GM12878 (cell line): ENCODE results near the gene TFDP1. TPM values are rescaled to one million over a fixed set of nuclear protein-coding genes. Genes with fewer than 3 reads are reported as not detected.

Experiments
- ATAC-seq: fragments of 200-7000 bp; cut with Tn5 transposase; 3 replicates; pipeline ENCODE4 v1.9.1; 2020; ENCODE audit warnings: mild to moderate bottlenecking, moderate library complexity
- BruUV-seq: library from RNA; stranded (reverse); fragments of 400-500 nt; replicated peaks from 2 replicates; lab custom pipeline; 2021; lab: Mats Ljungman, UMichigan
- CTCF ChIA-PET: fragments of 300-600 bp; sonication (Branson Sonifier 250); formaldehyde crosslinking; extraction: SDS; loops from one replicate; lab custom pipeline; 2021; ENCODE audit warnings: inconsistent platforms; lab: Yijun Ruan, JAX
- POLR2A ChIA-PET: fragments of 350-600 bp; formaldehyde crosslinking; extraction: SDS; loops from one replicate; lab custom pipeline; 2021; ENCODE audit warnings: inconsistent platforms; lab: Charles Lee
- RAD21 ChIA-PET: fragments of 300-600 bp; sonication (Branson Sonifier 250); formaldehyde crosslinking; loops from one replicate; lab custom pipeline; 2023; ENCODE audit warnings: antibody characterized with exemption; ENCODE audit not compliant: unreplicated experiment; lab: Charles Lee
- SMC1A ChIA-PET: fragments of 300-600 bp; sonication (Branson Sonifier 250); formaldehyde crosslinking; loops from one replicate; lab custom pipeline; 2023; ENCODE audit not compliant: unreplicated experiment, uncharacterized antibody; lab: Charles Lee
- DNase-seq: peaks from one replicate; pipeline ENCODE4 v3.0.0-alpha.2; 2011; ENCODE audit warnings: low read depth, low spot score
- FAIRE-seq: peaks from 3 replicates; lab custom pipeline; 2011; peaks lifted over from hg19 to GRCh38; lab: Jason Lieb, UNC
- H2AFZ ChIP-seq: 2 replicates; pipeline ENCODE4 v1.6.0; 2011; ENCODE audit warnings: low read depth, low read length, control low read depth; ENCODE audit not compliant: control insufficient read depth
- H3K27ac ChIP-seq: 2 replicates; pipeline ENCODE4 v1.5.1; 2011; ENCODE audit warnings: control low read depth; ENCODE audit not compliant: control insufficient read depth, insufficient read depth
- H3K27me3 ChIP-seq, 2 experiments: replicated peaks in 1 of 2; 2 replicates each; pipeline versions ENCODE4 v1.6.0 to v1.6.1; 2011; ENCODE audit warnings: low read length in 1 of 2; ENCODE audit not compliant: control insufficient read depth in 2 of 2, insufficient read depth in 2 of 2
- H3K36me3 ChIP-seq, 2 experiments: 2 replicates each; pipeline ENCODE4 v1.5.1; 2011; ENCODE audit warnings: low read length in 1 of 2; ENCODE audit not compliant: control insufficient read depth in 2 of 2, insufficient read depth in 2 of 2
- H3K4me1 ChIP-seq: 2 replicates; pipeline ENCODE4 v1.6.1; 2011; ENCODE audit warnings: mild to moderate bottlenecking, low read length, moderate library complexity, mixed read lengths; ENCODE audit not compliant: control insufficient read depth, insufficient read depth
- H3K4me2 ChIP-seq: 2 replicates; pipeline ENCODE4 v1.6.0; 2011; ENCODE audit warnings: control low read depth; ENCODE audit not compliant: control insufficient read depth, insufficient read depth
- H3K4me3 ChIP-seq: fragments of 200-600 bp; sonication (generic); 2 replicates; pipeline ENCODE4 v1.5.1; 2016
- H3K79me2 ChIP-seq: 2 replicates; pipeline ENCODE4 v1.6.0; 2011; ENCODE audit warnings: low read length; ENCODE audit not compliant: control insufficient read depth, insufficient read depth
- H3K9ac ChIP-seq: 2 replicates; pipeline ENCODE4 v1.8.0; 2011; ENCODE audit warnings: low read length, control low read depth, mixed read lengths; ENCODE audit not compliant: control insufficient read depth, insufficient read depth
- H3K9me3 ChIP-seq: replicated peaks from 3 replicates; pipeline ENCODE4 v1.5.1; 2011; ENCODE audit warnings: mild to moderate bottlenecking, low read length; ENCODE audit not compliant: control insufficient read depth, insufficient read depth
- H4K20me1 ChIP-seq: 2 replicates; pipeline ENCODE4 v1.6.0; 2011; ENCODE audit not compliant: control insufficient read depth, insufficient read depth
- BHLHE40 ChIP-seq, 2 experiments: fragments of 450-650 bp in 1 of 2; IDR thresholded peaks; 2 replicates each; pipeline ENCODE4 v1.6.1; 2011 to 2017; ENCODE audit warnings: low read depth in 2 of 2, borderline replicate concordance in 1 of 2, improper control_type of control experiment in 1 of 2, low read length in 1 of 2, mild to moderate bottlenecking in 1 of 2
- CBX5 ChIP-seq: sonication (generic); IDR thresholded peaks from 2 replicates; pipeline ENCODE4 v1.6.1; 2016; ENCODE audit warnings: low read depth, moderate library complexity, mild to moderate bottlenecking, inconsistent platforms
- HDGF ChIP-seq: fragments of 450-650 bp; IDR thresholded peaks from 2 replicates; pipeline ENCODE4 v1.6.1; 2016; ENCODE audit warnings: antibody characterized with exemption
- MYB ChIP-seq: fragments of 150-350 bp; IDR thresholded peaks from 2 replicates; pipeline ENCODE4 v1.6.1; 2014; ENCODE audit warnings: mild to moderate bottlenecking, low read depth, low read length, borderline replicate concordance
- NFYB ChIP-seq: IDR thresholded peaks from 2 replicates; pipeline ENCODE4 v1.6.1; 2011; ENCODE audit warnings: low read depth, mild to moderate bottlenecking, low read length, improper control_type of control experiment, moderate library complexity; ENCODE audit not compliant: insufficient read depth
- POLR2A ChIP-seq: IDR thresholded peaks from 2 replicates; pipeline ENCODE4 v1.6.1; 2011; ENCODE audit warnings: low read depth, mild to moderate bottlenecking, low read length
- RUNX3 ChIP-seq: IDR thresholded peaks from 2 replicates; pipeline ENCODE4 v1.6.1; 2012; ENCODE audit warnings: low read length, inconsistent platforms
- SIN3A ChIP-seq: IDR thresholded peaks from 2 replicates; pipeline ENCODE4 v1.6.1; 2012; ENCODE audit warnings: low read depth, low read length, improper control_type of control experiment
- ZNF384 ChIP-seq: IDR thresholded peaks from 2 replicates; pipeline ENCODE4 v1.6.1; 2012; ENCODE audit warnings: low read depth, mild to moderate bottlenecking, low read length, improper control_type of control experiment, borderline replicate concordance
- ZNF622 ChIP-seq: fragments of 450-650 bp; IDR thresholded peaks from 2 replicates; pipeline ENCODE4 v1.6.1; 2017; ENCODE audit warnings: mild to moderate bottlenecking, inconsistent platforms
- WGBS: methylation state at CpG from one replicate; pipeline ENCODE4 v1.1.6; 2016; ENCODE audit warnings: low lambda C conversion rate; ENCODE audit not compliant: insufficient replicate concordance, insufficient coverage; ENCODE audit errors: missing lambda C conversion rate; 5-methylcytosine and 5-hydroxymethylcytosine counted together
- in situ Hi-C: fragments of 300-500 bp; cut with MboI; formaldehyde crosslinking; loops from 9 replicates; pipeline ENCODE4 v1.14.3; 2018; ENCODE audit warnings: mixed read lengths
- intact Hi-C: fragments of 100-400 bp; cut with micrococcal nuclease; formaldehyde crosslinking; loops from one replicate; pipeline ENCODE4 v1.14.2; 2022; ENCODE audit not compliant: unreplicated experiment
- polyA plus RNA-seq, 11 experiments: library from polyadenylated mRNA; depleted of rRNA in 4 of 11; unstranded in 6 of 11; stranded (reverse) in 5 of 11; fragments of >200 nt; fragmentation: Nextera tagmentation in 4 of 11; fragmentation: Illumina TruSeq in 1 of 11; extraction: Ambion mirVana in 4 of 11; extraction: Trizol in 1 of 11; gene quantifications; 1 replicate in 1 of 11; 2 replicates in 10 of 11; pipeline versions ENCODE4 v1.2.1 to v1.2.3, GENCODE V29; 2011 to 2016; ENCODE audit warnings: inconsistent platforms in 2 of 11, missing spikeins in 2 of 11, low read depth in 1 of 11
- total RNA-seq, 4 experiments: library from RNA; depleted of rRNA in 3 of 4; stranded (reverse); fragments of >200 nt in 3 of 4; fragmentation: Illumina TruSeq in 1 of 4; extraction: Trizol in 1 of 4; gene quantifications; 2 replicates each; pipeline versions ENCODE4 v1.2.1 to v1.2.3, GENCODE V29; 2013 to 2021
- TF ChIP-seq, protein P1 (sequence below): fragments of 450-650 bp; IDR thresholded peaks from 2 replicates; pipeline ENCODE4 v1.6.1; 2016; ENCODE audit warnings: mild to moderate bottlenecking
- TF ChIP-seq, protein P2 (sequence below): IDR thresholded peaks from 2 replicates; pipeline ENCODE4 v1.6.1; 2011; ENCODE audit warnings: borderline replicate concordance, low read depth, mild to moderate bottlenecking, moderate library complexity, low read length; ENCODE audit not compliant: insufficient read depth, poor library complexity, severe bottlenecking

TFDP1 gene
- total and polyA plus RNA-seq, 10 of the 15 experiments (the other 5 are each of a cell fraction or from before 2014, with no cell fraction given): 37.7 to 254 (median 119) TPM

DNA sequence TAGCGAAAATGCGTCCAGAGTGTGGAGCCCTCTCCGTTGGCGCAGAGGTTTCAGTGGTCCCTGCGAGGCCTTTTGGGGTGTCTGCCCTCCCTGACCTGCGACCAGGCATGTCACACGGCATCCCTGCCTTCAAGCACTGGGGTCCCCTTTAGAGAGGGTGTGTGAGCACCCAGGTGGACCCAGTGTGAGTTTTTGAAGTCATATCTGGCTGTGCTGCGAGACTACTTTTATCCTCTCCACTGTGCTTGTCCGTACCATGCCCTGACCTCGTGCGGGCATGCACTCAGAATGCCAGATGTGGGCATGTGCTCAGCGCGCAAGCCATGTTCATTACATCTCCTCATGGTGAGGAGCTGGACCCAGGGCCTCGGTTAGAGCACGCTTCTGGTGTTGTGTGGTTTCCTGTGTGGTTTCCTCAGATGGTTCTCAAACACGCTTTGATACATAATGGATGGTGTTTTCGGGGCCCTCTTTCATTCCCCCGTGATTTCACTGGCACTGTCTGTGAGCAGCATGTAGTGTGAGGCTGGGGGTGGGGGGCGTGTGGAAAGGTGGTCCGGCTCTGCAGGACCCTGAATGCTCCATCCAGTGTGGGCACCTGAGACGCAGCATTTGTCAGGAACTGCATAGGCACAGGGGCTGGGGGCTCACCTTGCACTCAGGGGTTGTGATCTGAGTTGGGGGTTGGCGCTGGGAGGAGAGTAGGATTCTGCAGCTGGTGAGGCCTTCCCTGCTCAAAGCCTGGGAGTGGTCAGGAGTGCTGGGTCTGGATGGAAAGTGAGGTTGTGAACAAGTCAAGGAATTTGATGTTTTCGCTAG lies 2.3 kb downstream of the TFDP1 start:
- Histone ChIP-seq H4K20me1 (0 out of 2 replicates have a peak, but pooled peaks cover 4% of the 10 kb centered on the region), H3K4me3 (peak overlapping the region; percentile 85), H2AFZ (no peak overlapping the region), H3K27ac (no peak overlapping the region), H3K9ac (no peak overlapping the region), H3K4me1 (peaks cover 9% of the 10 kb centered on the region), H3K4me2 (peak overlapping the region; percentile 65), H3K36me3 (peaks cover 1 to 7% of the 10 kb centered on the region in 2 experiments; a peak in 3 of 4 replicates), H3K79me2 (peaks cover 50% of the 10 kb centered on the region), H3K9me3 (no peaks in the 10 kb centered on the region), H3K27me3 (no peaks in the 10 kb centered on the region)
- peak; percentile 38 to 40; a peak in 1 of 4 replicates for TF ChIP-seq BHLHE40 (IDR thresholded peaks at IDR 0.05; ENCODE audit: borderline replicate concordance in 1 of 2, low read depth in 2 of 2, low read length in 1 of 2)
- TF ChIP-seq RUNX3: peak; percentile 81
- no peak for TF ChIP-seq MYB
- intact Hi-C loops (loop anchor here (5.0 to 10.0 kb wide), 2 partner anchors 95 to 292 kb away; partner anchors contain the start of genes DCUN1D2 and LAMP1), in situ Hi-C loops (no loop called here)
- DNase-seq (no peak), ATAC-seq (no peak), FAIRE-seq (peak; percentile 31)
- POLR2A ChIA-PET: interaction anchor here (0.7 kb wide), 1 partner anchor 556 kb away, joined by 4 read pairs; no protein-coding TSS in a partner anchor
- 68% methylated on average over 22 of the region's 23 CpGs for WGBS
- no TSS peak for BruUV-seq
- CTCF ChIA-PET: interaction anchor here (0.6 kb wide), 1 partner anchor 25 kb away, joined by 3 read pairs; no protein-coding TSS in a partner anchor
- RAD21 ChIA-PET: no interaction called here
- SMC1A ChIA-PET: no interaction called here

DNA sequence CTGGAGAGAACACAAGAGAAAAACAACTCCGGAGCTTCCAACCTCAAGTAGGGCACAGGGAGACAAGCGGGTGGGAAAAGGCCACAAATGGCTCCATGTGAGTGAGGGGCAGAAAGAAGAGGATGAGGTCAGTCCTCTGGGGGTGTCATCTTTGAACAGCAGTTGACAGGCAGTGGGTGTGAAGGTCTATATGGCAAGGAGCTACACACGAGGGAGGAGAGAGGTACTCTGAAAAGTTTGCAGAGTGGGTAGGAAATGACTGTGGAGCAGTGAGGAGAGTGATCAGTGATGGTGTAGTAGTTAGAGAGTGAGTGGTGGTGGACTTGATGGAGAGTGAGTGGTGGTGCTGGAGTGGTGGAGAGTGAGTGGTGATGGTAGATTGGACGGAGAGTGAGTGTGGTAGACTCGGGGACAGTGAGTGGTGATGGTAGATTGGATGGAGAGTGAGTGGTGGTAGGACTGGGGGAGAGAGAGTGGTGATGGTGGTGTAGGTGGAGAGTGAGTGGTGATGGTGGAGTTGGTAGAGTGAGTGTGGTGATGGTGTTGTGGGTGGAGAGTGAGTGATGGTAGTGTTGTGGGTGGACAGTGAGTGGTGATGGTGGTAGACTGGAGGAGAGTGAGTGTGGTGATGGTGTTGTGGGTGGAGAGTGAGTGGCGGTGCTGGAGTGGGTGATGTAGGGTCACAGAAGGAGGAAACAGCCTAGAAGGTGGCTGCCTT lies 4.0 kb downstream of the TFDP1 start:
- ATAC-seq (no peak), FAIRE-seq (no peak), DNase-seq (no peak)
- H4K20me1 ChIP-seq: 0 out of 2 replicates have a peak, but pooled peaks cover 4% of the 10 kb centered on the region
- ChIA-PET RAD21 (no interaction called here), SMC1A (no interaction called here), POLR2A (no interaction called here), CTCF (no interaction called here)
- no peak overlapping the region for H2AFZ ChIP-seq
- intact Hi-C loops (loop anchor here (5.0 to 10.0 kb wide), 2 partner anchors 96 to 294 kb away; partner anchors contain the start of genes DCUN1D2 and LAMP1), in situ Hi-C loops (no loop called here)
- no peaks in the 10 kb centered on the region; the same call in 2 of the 3 replicates for H3K9me3 ChIP-seq
- peaks cover 3 to 9% of the 10 kb centered on the region in 2 experiments; a peak in 3 of 4 replicates for H3K36me3 ChIP-seq
- H3K27me3 ChIP-seq: no peaks in the 10 kb centered on the region
- H3K79me2 ChIP-seq: peaks cover 61% of the 10 kb centered on the region
- H3K4me2 ChIP-seq: peak overlapping the region; percentile 54
- no TSS peak for BruUV-seq
- WGBS: 77% methylated on average over 6 of the region's 6 CpGs
- H3K9ac ChIP-seq: no peak overlapping the region; the same call in 1 of the 2 replicates
- H3K4me1 ChIP-seq: peaks cover 9% of the 10 kb centered on the region
- H3K27ac ChIP-seq: no peak overlapping the region
- H3K4me3 ChIP-seq: no peak overlapping the region
- no peak for TF ChIP-seq CBX5
- no peak for TF ChIP-seq SIN3A
- TF ChIP-seq, protein P1, sequence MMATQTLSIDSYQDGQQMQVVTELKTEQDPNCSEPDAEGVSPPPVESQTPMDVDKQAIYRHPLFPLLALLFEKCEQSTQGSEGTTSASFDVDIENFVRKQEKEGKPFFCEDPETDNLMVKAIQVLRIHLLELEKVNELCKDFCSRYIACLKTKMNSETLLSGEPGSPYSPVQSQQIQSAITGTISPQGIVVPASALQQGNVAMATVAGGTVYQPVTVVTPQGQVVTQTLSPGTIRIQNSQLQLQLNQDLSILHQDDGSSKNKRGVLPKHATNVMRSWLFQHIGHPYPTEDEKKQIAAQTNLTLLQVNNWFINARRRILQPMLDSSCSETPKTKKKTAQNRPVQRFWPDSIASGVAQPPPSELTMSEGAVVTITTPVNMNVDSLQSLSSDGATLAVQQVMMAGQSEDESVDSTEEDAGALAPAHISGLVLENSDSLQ: peak; percentile 28; the same call in 1 of the 2 replicates
- TF ChIP-seq HDGF: peak; percentile 88
- no peak for TF ChIP-seq NFYB
- no peak for TF ChIP-seq ZNF384
- TF ChIP-seq POLR2A: peak; percentile 19; the same call in 1 of the 2 replicates
- TF ChIP-seq, protein P2, sequence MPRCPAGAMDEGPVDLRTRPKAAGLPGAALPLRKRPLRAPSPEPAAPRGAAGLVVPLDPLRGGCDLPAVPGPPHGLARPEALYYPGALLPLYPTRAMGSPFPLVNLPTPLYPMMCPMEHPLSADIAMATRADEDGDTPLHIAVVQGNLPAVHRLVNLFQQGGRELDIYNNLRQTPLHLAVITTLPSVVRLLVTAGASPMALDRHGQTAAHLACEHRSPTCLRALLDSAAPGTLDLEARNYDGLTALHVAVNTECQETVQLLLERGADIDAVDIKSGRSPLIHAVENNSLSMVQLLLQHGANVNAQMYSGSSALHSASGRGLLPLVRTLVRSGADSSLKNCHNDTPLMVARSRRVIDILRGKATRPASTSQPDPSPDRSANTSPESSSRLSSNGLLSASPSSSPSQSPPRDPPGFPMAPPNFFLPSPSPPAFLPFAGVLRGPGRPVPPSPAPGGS: no peak
- TF ChIP-seq ZNF622: no peak
